HCT116 (cell line): Measurements from ENCODE around the gene CENPS.

Experiments
- CTCF ChIP-seq, 3 experiments: fragments of 200-600 bp in 1 of 3; sonication (generic) in 1 of 3; IDR thresholded peaks in 2 of 3; conservative IDR thresholded peaks in 1 of 3; 2 replicates each; pipeline ENCODE4 v1.5.1; 2012 to 2017; ENCODE audit warnings: low read depth in 2 of 3, low read length in 2 of 3, antibody characterized with exemption in 1 of 3, borderline replicate concordance in 1 of 3, control low read depth in 1 of 3, mild to moderate bottlenecking in 1 of 3, mixed read lengths in 1 of 3, mixed run types in 1 of 3, moderate library complexity in 1 of 3; ENCODE audit not compliant: insufficient read depth in 1 of 3
- EZH2phosphoT487 ChIP-seq: fragments of 200-600 bp; IDR thresholded peaks from 2 replicates; pipeline ENCODE4 v1.6.1; 2018; ENCODE audit warnings: antibody characterized with exemption, borderline replicate concordance
- MAX ChIP-seq: IDR thresholded peaks from 2 replicates; pipeline ENCODE4 v1.6.1; 2012
- POLR2AphosphoS5 ChIP-seq: IDR thresholded peaks from 2 replicates; pipeline ENCODE4 v1.6.1; 2011; ENCODE audit warnings: mild to moderate bottlenecking, low read depth, low read length, moderate library complexity
- RAD21 ChIP-seq: IDR thresholded peaks from 2 replicates; pipeline ENCODE4 v1.6.1; 2012; ENCODE audit warnings: low read depth, mild to moderate bottlenecking
- TCF7L2 ChIP-seq: IDR thresholded peaks from 2 replicates; pipeline ENCODE4 v1.7.0; 2011; ENCODE audit warnings: borderline replicate concordance, inconsistent platforms; ENCODE audit not compliant: insufficient read depth, insufficient read length; ENCODE audit errors: extremely low read depth
- ZNF274 ChIP-seq: fragments of 200-500 bp; sonication (Bioruptor generic); IDR thresholded peaks from 2 replicates; pipeline ENCODE4 v1.6.1; 2014; ENCODE audit warnings: mild to moderate bottlenecking, low read depth, low read length, inconsistent platforms

GRCh38 chr1:10456048-10456447 lies 25.8 kb downstream of the CENPS start:
- TF ChIP-seq POLR2AphosphoS5 = no peak
- no peak for TF ChIP-seq CTCF (IDR thresholded peaks at IDR 0.05 in 2 of 3, conservative IDR thresholded peaks at IDR 0.05 in 1 of 3; ENCODE audit: borderline replicate concordance in 1 of 3, insufficient read depth in 1 of 3, low read depth in 2 of 3, low read length in 2 of 3)
- no peak for TF ChIP-seq MAX
- TF ChIP-seq ZNF274 = no peak
- no peak for TF ChIP-seq TCF7L2
- TF ChIP-seq RAD21 = no peak
- TF ChIP-seq EZH2phosphoT487 = no peak
